ENCODE data around the gene PNKD.
A peak's percentile ranks its signal among the peaks of the same experiment; 100 is the strongest.

Gene PNKD

GRCh38 chr2:218282173-218282991 is 12.1 kb downstream of the PNKD start:
- H3K27me3 ChIP-seq (ENCODE audit: insufficient read depth, low read length), result no peaks in the 10 kb centered on the region
- H2AFZ ChIP-seq (ENCODE audit: low read length, unreplicated experiment), result no peak overlapping the region
- H3K4me3 ChIP-seq (ENCODE audit: low read depth, low read length), result no peak overlapping the region
- peaks cover 58% of the 10 kb centered on the region for H3K79me2 ChIP-seq (ENCODE audit: control insufficient read depth, insufficient read depth, low read length, unreplicated experiment)
- peaks cover 53% of the 10 kb centered on the region for H3K4me1 ChIP-seq (ENCODE audit: control insufficient read depth, insufficient read depth, low read length, unreplicated experiment)
- H3K27ac ChIP-seq (ENCODE audit: low read depth, low read length), result peak overlapping the region; percentile 100
- H3K36me3 ChIP-seq (ENCODE audit: insufficient read depth, low read length), result no peaks in the 10 kb centered on the region; the same call in 1 of the 2 replicates

DNA sequence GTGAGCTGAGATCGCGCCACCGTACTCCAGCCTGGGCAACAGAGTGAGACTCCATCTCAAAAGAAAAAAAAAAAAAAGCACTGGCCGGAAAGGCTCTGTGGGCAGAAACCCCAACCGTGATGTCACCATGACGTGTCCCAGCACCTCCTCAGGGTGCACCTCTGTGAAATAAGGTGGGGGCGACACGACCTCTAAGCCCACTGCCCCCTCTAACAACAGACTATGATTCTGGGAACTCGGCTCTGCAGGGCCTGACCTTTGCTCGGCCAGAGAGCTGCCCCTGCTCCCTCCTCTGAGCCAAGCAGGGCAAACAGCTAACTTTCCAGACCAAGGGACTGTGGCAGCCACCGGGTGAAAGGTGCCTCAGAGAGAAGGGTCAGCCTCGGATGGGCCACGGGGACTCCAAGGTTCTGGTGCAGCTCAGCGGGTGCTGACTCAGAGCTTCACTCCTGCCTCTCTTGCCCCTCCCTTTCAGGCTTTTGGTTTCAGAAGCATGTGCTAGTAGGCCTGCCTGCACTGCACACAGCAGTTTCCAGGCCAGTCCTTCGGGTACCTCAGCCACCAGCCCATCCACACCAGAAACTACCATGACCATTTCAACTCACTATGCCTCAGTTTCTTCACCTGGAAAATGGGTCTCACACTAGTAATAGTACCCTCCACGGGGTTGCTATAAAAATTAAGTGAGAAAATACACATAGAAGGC is 13.9 kb downstream of the PNKD start:
- Histone ChIP-seq H2AFZ (ENCODE audit: low read length, unreplicated experiment) (no peak overlapping the region), H3K4me1 (ENCODE audit: control insufficient read depth, insufficient read depth, low read length, unreplicated experiment) (peaks cover 58% of the 10 kb centered on the region), H3K79me2 (ENCODE audit: control insufficient read depth, insufficient read depth, low read length, unreplicated experiment) (peaks cover 71% of the 10 kb centered on the region), H3K27ac (ENCODE audit: low read depth, low read length) (peak overlapping the region; percentile 100), H3K36me3 (ENCODE audit: insufficient read depth, low read length) (no peaks in the 10 kb centered on the region), H3K4me3 (ENCODE audit: low read depth, low read length) (no peak overlapping the region), H3K27me3 (ENCODE audit: insufficient read depth, low read length) (no peaks in the 10 kb centered on the region)

DNA sequence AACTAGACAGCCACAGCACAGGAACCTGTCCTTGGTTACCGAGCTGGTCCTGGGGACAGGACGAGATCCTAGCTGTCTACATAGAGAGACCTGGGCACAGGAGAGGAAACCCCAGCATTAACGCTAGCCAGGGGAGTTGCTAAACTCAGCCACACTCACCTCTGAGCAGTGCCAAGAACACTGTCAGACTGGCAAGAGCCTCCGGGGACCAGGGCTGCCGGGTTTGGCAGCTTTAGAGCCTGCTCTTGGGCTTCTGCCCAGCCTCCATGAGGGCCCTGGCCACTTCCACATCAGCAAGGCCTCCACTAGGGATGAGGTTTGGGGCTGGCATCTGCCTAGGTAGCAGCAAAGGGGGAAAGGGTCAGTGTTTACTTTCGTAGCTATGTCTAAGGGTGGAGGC is 15.3 kb downstream of the PNKD start:
- peaks cover 79% of the 10 kb centered on the region for H3K79me2 ChIP-seq (ENCODE audit: control insufficient read depth, insufficient read depth, low read length, unreplicated experiment)
- H3K27ac ChIP-seq (ENCODE audit: low read depth, low read length), result peak overlapping the region; percentile 100
- no peaks in the 10 kb centered on the region for H3K36me3 ChIP-seq (ENCODE audit: insufficient read depth, low read length)
- no peaks in the 10 kb centered on the region for H3K27me3 ChIP-seq (ENCODE audit: insufficient read depth, low read length)
- peak overlapping the region; percentile 76 for H3K4me3 ChIP-seq (ENCODE audit: low read depth, low read length)
- no peak overlapping the region for H2AFZ ChIP-seq (ENCODE audit: low read length, unreplicated experiment)
- peaks cover 69% of the 10 kb centered on the region for H3K4me1 ChIP-seq (ENCODE audit: control insufficient read depth, insufficient read depth, low read length, unreplicated experiment)

DNA sequence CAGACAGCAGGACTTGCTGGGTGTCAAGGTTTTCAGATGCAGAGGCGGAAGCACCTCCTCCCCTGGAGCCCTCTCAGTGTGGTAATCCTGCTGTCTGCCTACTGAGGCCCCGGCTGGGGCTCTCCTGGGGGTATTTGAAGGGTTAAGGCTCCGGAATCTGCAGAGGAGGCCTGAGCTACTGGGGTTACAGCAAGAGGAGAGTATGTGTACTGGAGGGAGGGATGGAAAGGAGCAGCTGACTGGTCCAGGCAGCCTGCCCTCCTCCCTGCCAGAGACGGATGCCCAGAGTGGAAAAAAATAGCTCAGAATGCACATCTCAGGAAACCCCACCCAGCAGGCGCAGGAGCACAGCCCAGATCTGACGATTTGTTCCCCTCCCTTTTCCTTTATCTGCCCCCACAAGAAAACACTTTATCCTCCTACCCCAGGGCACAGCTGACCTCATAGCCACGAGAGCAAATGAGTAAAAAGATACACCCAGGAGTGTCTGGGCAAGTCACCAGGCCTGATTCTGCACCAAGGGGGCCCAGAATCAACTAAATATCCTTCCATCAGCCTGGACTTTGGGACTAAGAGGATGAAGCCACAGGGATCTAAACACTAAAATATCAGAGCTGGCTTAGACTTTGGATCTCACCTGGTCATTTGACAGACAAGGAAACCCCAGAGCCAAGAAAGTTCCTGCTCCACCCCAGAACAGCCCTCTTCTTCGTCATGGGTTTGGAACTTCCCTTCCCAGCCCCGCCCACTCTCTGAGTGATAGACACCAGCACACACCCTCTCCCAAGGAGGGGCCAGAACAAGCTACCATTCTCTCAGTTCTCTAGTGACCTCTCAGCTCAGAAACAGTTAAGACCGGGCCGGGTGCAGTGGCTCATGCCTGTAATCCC is 16.5 kb downstream of the PNKD start:
- no peaks in the 10 kb centered on the region for H3K27me3 ChIP-seq (ENCODE audit: insufficient read depth, low read length)
- no peaks in the 10 kb centered on the region for H3K36me3 ChIP-seq (ENCODE audit: insufficient read depth, low read length)
- H2AFZ ChIP-seq (ENCODE audit: low read length, unreplicated experiment), result peak overlapping the region; percentile 75
- peak overlapping the region; percentile 76 for H3K4me3 ChIP-seq (ENCODE audit: low read depth, low read length)
- peak overlapping the region; percentile 100 for H3K27ac ChIP-seq (ENCODE audit: low read depth, low read length)
- H3K79me2 ChIP-seq (ENCODE audit: control insufficient read depth, insufficient read depth, low read length, unreplicated experiment), result peaks cover 84% of the 10 kb centered on the region
- H3K4me1 ChIP-seq (ENCODE audit: control insufficient read depth, insufficient read depth, low read length, unreplicated experiment), result peaks cover 73% of the 10 kb centered on the region

DNA sequence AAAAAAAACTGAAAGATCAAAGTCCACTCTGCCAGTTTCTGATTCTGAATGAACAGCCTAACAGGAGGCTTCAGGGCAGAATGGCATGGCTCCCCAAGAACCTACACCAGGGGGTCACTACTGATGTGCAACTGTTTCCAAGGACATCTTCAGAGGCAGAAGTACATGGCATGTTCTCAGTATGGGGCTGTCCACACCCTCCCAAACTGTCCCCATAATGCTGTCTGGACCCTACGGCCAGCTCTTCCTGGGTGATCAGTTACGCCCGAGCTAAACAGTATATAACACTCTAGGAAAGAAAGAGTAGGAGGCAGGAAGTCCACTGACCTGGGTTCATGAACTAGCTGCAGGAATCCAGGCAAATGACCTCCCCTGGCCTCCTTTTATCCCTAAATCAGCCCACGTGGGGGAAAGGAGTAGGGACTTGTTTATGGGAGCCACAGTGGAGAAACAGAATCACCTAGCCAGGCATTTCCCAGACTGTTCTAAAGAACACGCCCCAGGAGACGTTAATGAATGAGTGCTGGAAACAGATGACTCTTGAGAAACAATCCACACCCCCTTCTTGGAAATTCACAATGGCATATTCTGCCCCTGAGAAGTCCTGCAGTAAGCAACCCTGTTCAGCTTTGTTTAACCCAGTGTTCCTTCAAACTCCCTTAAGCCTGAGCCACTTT is 19.5 kb downstream of the PNKD start:
- no peaks in the 10 kb centered on the region for H3K36me3 ChIP-seq (ENCODE audit: insufficient read depth, low read length)
- peaks cover 60% of the 10 kb centered on the region for H3K79me2 ChIP-seq (ENCODE audit: control insufficient read depth, insufficient read depth, low read length, unreplicated experiment)
- H3K4me1 ChIP-seq (ENCODE audit: control insufficient read depth, insufficient read depth, low read length, unreplicated experiment), result peaks cover 51% of the 10 kb centered on the region
- H2AFZ ChIP-seq (ENCODE audit: low read length, unreplicated experiment), result no peak overlapping the region
- H3K27ac ChIP-seq (ENCODE audit: low read depth, low read length), result no peak overlapping the region
- no peaks in the 10 kb centered on the region for H3K27me3 ChIP-seq (ENCODE audit: insufficient read depth, low read length)
- H3K4me3 ChIP-seq (ENCODE audit: low read depth, low read length), result peak overlapping the region; percentile 93

GRCh38 chr2:218290316-218291261 is 20.3 kb downstream of the PNKD start:
- peak overlapping the region; percentile 93 for H3K4me3 ChIP-seq (ENCODE audit: low read depth, low read length)
- H2AFZ ChIP-seq (ENCODE audit: low read length, unreplicated experiment), result no peak overlapping the region
- H3K4me1 ChIP-seq (ENCODE audit: control insufficient read depth, insufficient read depth, low read length, unreplicated experiment), result peaks cover 43% of the 10 kb centered on the region
- peak overlapping the region; percentile 41 for H3K27ac ChIP-seq (ENCODE audit: low read depth, low read length)
- peaks cover 52% of the 10 kb centered on the region for H3K79me2 ChIP-seq (ENCODE audit: control insufficient read depth, insufficient read depth, low read length, unreplicated experiment)
- H3K27me3 ChIP-seq (ENCODE audit: insufficient read depth, low read length), result no peaks in the 10 kb centered on the region
- no peaks in the 10 kb centered on the region for H3K36me3 ChIP-seq (ENCODE audit: insufficient read depth, low read length)

DNA sequence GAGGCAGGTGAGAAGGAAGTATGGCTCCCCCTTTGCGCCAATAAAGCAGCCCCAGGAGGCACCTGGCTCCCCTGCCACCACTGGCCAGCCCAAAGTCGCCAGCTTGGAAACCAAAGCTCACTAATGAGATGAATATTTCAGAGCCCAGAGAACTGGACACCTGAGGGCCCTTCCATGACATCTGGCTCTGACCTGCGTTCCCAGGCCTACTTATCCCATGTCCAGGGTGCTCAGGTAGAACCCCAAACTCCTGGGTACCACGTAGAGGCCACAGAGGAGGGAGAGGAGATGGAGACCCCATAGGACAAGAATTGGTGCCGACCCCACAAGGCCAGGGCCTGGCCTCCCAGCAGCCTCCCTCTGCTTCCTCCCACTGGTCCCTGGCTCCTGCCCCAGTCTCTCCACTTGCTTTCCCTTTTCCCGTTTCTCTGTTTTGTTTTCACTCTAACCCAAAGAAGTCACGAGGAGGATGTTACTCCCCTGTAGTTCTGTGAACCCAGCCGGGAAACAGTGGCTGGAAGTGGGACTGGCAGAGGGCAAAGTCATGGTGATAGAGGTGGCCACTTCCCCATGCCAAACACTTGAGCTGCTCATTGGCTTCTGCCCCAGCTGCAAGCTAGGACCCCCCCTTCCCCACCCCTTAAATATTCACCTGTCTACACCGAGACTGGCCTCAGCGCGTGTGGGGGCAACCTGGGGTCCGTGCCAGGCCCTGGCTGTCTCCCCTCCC is 21.2 kb downstream of the PNKD start:
- Histone ChIP-seq H3K27ac (ENCODE audit: low read depth, low read length) (peak overlapping the region; percentile 41), H2AFZ (ENCODE audit: low read length, unreplicated experiment) (peak overlapping the region; percentile 70), H3K27me3 (ENCODE audit: insufficient read depth, low read length) (no peaks in the 10 kb centered on the region), H3K4me3 (ENCODE audit: low read depth, low read length) (peak overlapping the region; percentile 93), H3K4me1 (ENCODE audit: control insufficient read depth, insufficient read depth, low read length, unreplicated experiment) (peaks cover 34% of the 10 kb centered on the region), H3K36me3 (ENCODE audit: insufficient read depth, low read length) (no peaks in the 10 kb centered on the region), H3K79me2 (ENCODE audit: control insufficient read depth, insufficient read depth, low read length, unreplicated experiment) (peaks cover 45% of the 10 kb centered on the region)

DNA sequence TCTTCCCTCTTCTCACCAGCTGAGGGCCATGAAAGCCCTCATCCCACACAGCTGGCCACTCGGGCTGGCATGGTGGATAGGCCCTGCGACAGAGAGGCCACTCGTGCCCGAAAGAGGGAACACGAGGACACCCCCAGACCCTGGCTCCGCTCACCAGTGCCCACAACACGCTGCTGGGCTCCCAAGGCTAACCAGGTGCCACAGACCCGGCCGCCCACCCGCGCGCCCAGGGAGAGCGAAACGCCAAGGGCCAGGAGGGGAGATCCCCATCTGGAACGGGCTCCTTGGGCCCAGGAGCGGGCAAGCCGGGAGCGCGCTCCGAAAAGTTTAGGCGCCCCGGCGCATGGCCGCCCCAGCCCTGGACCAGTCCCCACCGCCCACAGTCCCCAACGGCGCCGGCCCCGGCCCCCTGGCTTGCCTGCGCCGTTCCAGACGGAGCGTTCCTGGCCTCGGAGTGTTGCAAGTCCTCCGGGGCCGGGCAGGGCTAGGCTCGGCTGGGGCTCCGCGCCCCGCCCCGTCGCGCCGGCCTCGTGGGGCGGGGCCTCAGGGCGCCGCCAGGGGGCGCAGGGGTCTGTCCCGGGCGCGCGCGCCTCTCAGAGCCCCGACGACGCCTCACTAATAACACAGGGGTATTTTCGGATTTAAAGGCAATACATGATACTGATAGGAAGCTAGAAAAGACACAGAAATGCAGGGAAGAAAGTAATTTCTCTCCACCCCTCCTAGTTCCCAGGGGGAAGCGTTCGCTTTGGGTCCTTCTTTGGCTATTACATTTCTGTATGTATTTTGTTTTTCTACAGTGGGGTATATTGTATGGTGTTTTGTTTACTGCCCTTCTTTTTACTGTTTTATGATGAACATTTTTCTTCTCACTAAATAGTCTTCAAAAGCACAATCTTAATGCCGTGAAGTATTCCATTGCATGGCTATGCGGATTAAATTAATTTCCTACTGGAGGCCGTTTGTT is 22.0 kb downstream of the PNKD start, which contains the start of gene TMBIM1:
TSS of gene TMBIM1 (minus strand) at position 456 of the 967 bp plus-strand sequence. CDS start 10,362 bp downstream, outside the sequence.
- H3K79me2 ChIP-seq (ENCODE audit: control insufficient read depth, insufficient read depth, low read length, unreplicated experiment), result peaks cover 45% of the 10 kb centered on the region
- peak within 1 kb of the TSS; percentile 41 for H3K27ac ChIP-seq (ENCODE audit: low read depth, low read length)
- H2AFZ ChIP-seq (ENCODE audit: low read length, unreplicated experiment), result peak within 1 kb of the TSS; percentile 98
- H3K4me3 ChIP-seq (ENCODE audit: low read depth, low read length), result peak within 1 kb of the TSS; percentile 93
- no peaks in the 10 kb centered on the region for H3K27me3 ChIP-seq (ENCODE audit: insufficient read depth, low read length)
- H3K36me3 ChIP-seq (ENCODE audit: insufficient read depth, low read length), result no peaks in the 10 kb centered on the region
- H3K4me1 ChIP-seq (ENCODE audit: control insufficient read depth, insufficient read depth, low read length, unreplicated experiment), result peaks cover 33% of the 10 kb centered on the region

Data from ACC112 (cell line).